ENCODE results near the gene LDHAL6A.

Gene LDHAL6A

GRCh38 chr11:18495271-18495670, 39.6 kb downstream of the LDHAL6A start:
- no peaks in the 10 kb centered on the region for H3K4me1 ChIP-seq (ENCODE audit: insufficient read depth, low read length)
- no peak overlapping the region for H3K4me3 ChIP-seq (ENCODE audit: low read length)
- H2AFZ ChIP-seq (ENCODE audit: low read depth, low read length), result no peak overlapping the region
- no peaks in the 10 kb centered on the region for H3K9me3 ChIP-seq (ENCODE audit: low read length)
- H3K27me3 ChIP-seq (ENCODE audit: insufficient read depth, low read length), result no peaks in the 10 kb centered on the region
- peaks cover 65% of the 10 kb centered on the region for H3K36me3 ChIP-seq (ENCODE audit: insufficient read depth, low read length)

GRCh38 chr11:18495703-18496102, 40.0 kb downstream of the LDHAL6A start:
- Histone ChIP-seq H3K4me1 (ENCODE audit: insufficient read depth, low read length) (no peaks in the 10 kb centered on the region), H3K27me3 (ENCODE audit: insufficient read depth, low read length) (no peaks in the 10 kb centered on the region), H3K4me3 (ENCODE audit: low read length) (no peak overlapping the region), H3K9me3 (ENCODE audit: low read length) (no peaks in the 10 kb centered on the region), H2AFZ (ENCODE audit: low read depth, low read length) (no peak overlapping the region), H3K36me3 (ENCODE audit: insufficient read depth, low read length) (peaks cover 65% of the 10 kb centered on the region)

- H3K9me3 ChIP-seq (ENCODE audit: low read length), result no peaks in the 10 kb centered on the region
- H3K4me3 ChIP-seq (ENCODE audit: low read length), result no peak overlapping the region
- H3K27me3 ChIP-seq (ENCODE audit: insufficient read depth, low read length), result no peaks in the 10 kb centered on the region
- no peaks in the 10 kb centered on the region for H3K4me1 ChIP-seq (ENCODE audit: insufficient read depth, low read length)
- peaks cover 70% of the 10 kb centered on the region for H3K36me3 ChIP-seq (ENCODE audit: insufficient read depth, low read length)
- H2AFZ ChIP-seq (ENCODE audit: low read depth, low read length), result no peak overlapping the region
Observed at GRCh38 chr11:18498039-18498438, 42.4 kb downstream of the LDHAL6A start.

- H2AFZ ChIP-seq (ENCODE audit: low read depth, low read length), result no peak overlapping the region
- H3K27me3 ChIP-seq (ENCODE audit: insufficient read depth, low read length), result no peaks in the 10 kb centered on the region
- H3K4me3 ChIP-seq (ENCODE audit: low read length), result no peak overlapping the region
- peaks cover 71% of the 10 kb centered on the region for H3K36me3 ChIP-seq (ENCODE audit: insufficient read depth, low read length)
- no peaks in the 10 kb centered on the region for H3K9me3 ChIP-seq (ENCODE audit: low read length)
- no peaks in the 10 kb centered on the region for H3K4me1 ChIP-seq (ENCODE audit: insufficient read depth, low read length)
Observed at GRCh38 chr11:18501629-18502028, 46.0 kb downstream of the LDHAL6A start.

- no peak overlapping the region for H2AFZ ChIP-seq (ENCODE audit: low read depth, low read length)
- no peak overlapping the region for H3K4me3 ChIP-seq (ENCODE audit: low read length)
- H3K4me1 ChIP-seq (ENCODE audit: insufficient read depth, low read length), result no peaks in the 10 kb centered on the region
- no peaks in the 10 kb centered on the region for H3K27me3 ChIP-seq (ENCODE audit: insufficient read depth, low read length)
- peaks cover 77% of the 10 kb centered on the region for H3K36me3 ChIP-seq (ENCODE audit: insufficient read depth, low read length)
- H3K9me3 ChIP-seq (ENCODE audit: low read length), result no peaks in the 10 kb centered on the region
Observed at GRCh38 chr11:18502352-18502751, 46.7 kb downstream of the LDHAL6A start.

- Histone ChIP-seq H3K27me3 (ENCODE audit: insufficient read depth, low read length) (no peaks in the 10 kb centered on the region), H3K4me1 (ENCODE audit: insufficient read depth, low read length) (peaks cover 5% of the 10 kb centered on the region), H3K36me3 (ENCODE audit: insufficient read depth, low read length) (peaks cover 35% of the 10 kb centered on the region), H3K9me3 (ENCODE audit: low read length) (no peaks in the 10 kb centered on the region), H2AFZ (ENCODE audit: low read depth, low read length) (no peak overlapping the region), H3K4me3 (ENCODE audit: low read length) (no peak overlapping the region)
Observed at GRCh38 chr11:18521122-18521521, 65.5 kb downstream of the LDHAL6A start.

- no peak overlapping the region for H3K4me3 ChIP-seq (ENCODE audit: low read length)
- H2AFZ ChIP-seq (ENCODE audit: low read depth, low read length), result no peak overlapping the region
- H3K9me3 ChIP-seq (ENCODE audit: low read length), result no peaks in the 10 kb centered on the region
- H3K4me1 ChIP-seq (ENCODE audit: insufficient read depth, low read length), result peaks cover 5% of the 10 kb centered on the region
- H3K36me3 ChIP-seq (ENCODE audit: insufficient read depth, low read length), result peaks cover 31% of the 10 kb centered on the region
- H3K27me3 ChIP-seq (ENCODE audit: insufficient read depth, low read length), result no peaks in the 10 kb centered on the region
Observed at GRCh38 chr11:18522388-18522787, 66.7 kb downstream of the LDHAL6A start.

GRCh38 chr11:18523084-18523483, 67.4 kb downstream of the LDHAL6A start:
- no peak overlapping the region for H3K4me3 ChIP-seq (ENCODE audit: low read length)
- H3K27me3 ChIP-seq (ENCODE audit: insufficient read depth, low read length), result no peaks in the 10 kb centered on the region
- H3K4me1 ChIP-seq (ENCODE audit: insufficient read depth, low read length), result peaks cover 12% of the 10 kb centered on the region
- H2AFZ ChIP-seq (ENCODE audit: low read depth, low read length), result no peak overlapping the region
- no peaks in the 10 kb centered on the region for H3K9me3 ChIP-seq (ENCODE audit: low read length)
- peaks cover 28% of the 10 kb centered on the region for H3K36me3 ChIP-seq (ENCODE audit: insufficient read depth, low read length)

- no peak overlapping the region for H2AFZ ChIP-seq (ENCODE audit: low read depth, low read length)
- H3K4me1 ChIP-seq (ENCODE audit: insufficient read depth, low read length), result peaks cover 12% of the 10 kb centered on the region
- no peak overlapping the region for H3K4me3 ChIP-seq (ENCODE audit: low read length)
- no peaks in the 10 kb centered on the region for H3K27me3 ChIP-seq (ENCODE audit: insufficient read depth, low read length)
- H3K9me3 ChIP-seq (ENCODE audit: low read length), result no peaks in the 10 kb centered on the region
- H3K36me3 ChIP-seq (ENCODE audit: insufficient read depth, low read length), result peaks cover 22% of the 10 kb centered on the region
Observed at GRCh38 chr11:18524248-18524647, 68.6 kb downstream of the LDHAL6A start.

- peak overlapping the region; percentile 90 for H3K4me3 ChIP-seq (ENCODE audit: low read length)
- peaks cover 12% of the 10 kb centered on the region for H3K4me1 ChIP-seq (ENCODE audit: insufficient read depth, low read length)
Observed at GRCh38 chr11:18526130-18526520, 70.5 kb downstream of the LDHAL6A start.

GRCh38 chr11:18526521-18527296, 71.1 kb downstream of the LDHAL6A start, which contains the start of gene TSG101:
TSG101 (minus strand) TSS chr11:18526942; CDS start chr11:18526816, 126 bp downstream.
- H3K4me1 ChIP-seq (ENCODE audit: insufficient read depth, low read length), result peaks cover 12% of the 10 kb centered on the region
- peak within 1 kb of the TSS; percentile 60 for H2AFZ ChIP-seq (ENCODE audit: low read depth, low read length)
- no peaks in the 10 kb centered on the region for H3K9me3 ChIP-seq (ENCODE audit: low read length)

More at GRCh38 chr11:18526130-18526520, 70.5 kb downstream of the LDHAL6A start:
- Histone ChIP-seq H3K27me3 (ENCODE audit: insufficient read depth, low read length) (no peaks in the 10 kb centered on the region), H3K9me3 (ENCODE audit: low read length) (no peaks in the 10 kb centered on the region), H3K36me3 (ENCODE audit: insufficient read depth, low read length) (peaks cover 22% of the 10 kb centered on the region), H2AFZ (ENCODE audit: low read depth, low read length) (peak overlapping the region; percentile 60)

GRCh38 chr11:18527512-18527911, 71.9 kb downstream of the LDHAL6A start:
- peaks cover 20% of the 10 kb centered on the region for H3K36me3 ChIP-seq (ENCODE audit: insufficient read depth, low read length)
- H3K4me3 ChIP-seq (ENCODE audit: low read length), result peak overlapping the region; percentile 90
- H3K9me3 ChIP-seq (ENCODE audit: low read length), result no peaks in the 10 kb centered on the region
- peak overlapping the region; percentile 60 for H2AFZ ChIP-seq (ENCODE audit: low read depth, low read length)
- peaks cover 12% of the 10 kb centered on the region for H3K4me1 ChIP-seq (ENCODE audit: insufficient read depth, low read length)
- H3K27me3 ChIP-seq (ENCODE audit: insufficient read depth, low read length), result no peaks in the 10 kb centered on the region

More at GRCh38 chr11:18526521-18527296, 71.1 kb downstream of the LDHAL6A start, which contains the start of gene TSG101:
- Histone ChIP-seq H3K27me3 (ENCODE audit: insufficient read depth, low read length) (no peaks in the 10 kb centered on the region), H3K36me3 (ENCODE audit: insufficient read depth, low read length) (peaks cover 22% of the 10 kb centered on the region), H3K4me3 (ENCODE audit: low read length) (peak within 1 kb of the TSS; percentile 90)
